GM23248 (cell line): ENCODE results near the gene RNU6-8.

ENCODE experiments used
- EZH2 ChIP-seq: fragments of 200-600 bp; sonication (generic); IDR thresholded peaks from 2 replicates; pipeline ENCODE4 v1.6.1; 2018; ENCODE audit warnings: antibody characterized with exemption, mild to moderate bottlenecking; ENCODE audit not compliant: insufficient read depth, poor library complexity, severe bottlenecking
- EZH2phosphoT487 ChIP-seq: fragments of 200-600 bp; sonication (generic); IDR thresholded peaks from 2 replicates; pipeline ENCODE4 v1.6.1; 2018; ENCODE audit warnings: antibody characterized with exemption, moderate library complexity, mild to moderate bottlenecking, low read depth; ENCODE audit not compliant: insufficient read depth

GRCh38 chr14:32250681-32251080 lies 47.6 kb upstream of the RNU6-8 start:
- TF ChIP-seq EZH2phosphoT487 (no peak), EZH2 (no peak)
